ENCODE data around the gene LRRN4.
A peak's percentile ranks its signal among the peaks of the same experiment; 100 is the strongest.

The LRRN4 gene

DNA sequence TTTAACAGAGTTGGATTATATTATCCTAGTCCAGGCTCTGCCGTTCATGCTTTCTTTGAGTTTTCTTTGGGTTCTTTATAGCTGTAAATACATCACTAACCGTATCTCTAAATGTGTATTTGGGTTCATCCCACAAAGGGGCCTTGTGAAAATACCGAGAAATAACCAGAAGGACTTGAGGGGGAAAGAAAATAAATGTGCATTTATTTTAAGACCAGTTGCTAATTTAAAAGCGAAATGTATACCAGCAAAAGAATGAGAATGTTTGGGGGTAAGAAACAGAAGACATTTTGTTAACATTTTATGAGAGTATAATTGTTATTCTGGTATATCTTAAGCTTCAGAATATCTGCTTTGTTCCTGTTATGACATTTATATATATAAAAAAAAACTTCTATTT is 38.9 kb downstream of the LRRN4 start:
- peaks cover 33 to 42% (median 40%) of the 10 kb centered on the region in 5 donors for H3K36me3 ChIP-seq (ENCODE audit: control insufficient read depth in 5 of 5, insufficient read depth in 5 of 5, low read length in 5 of 5)
- peaks cover 0 to 22% (median 3%) of the 10 kb centered on the region in 5 donors for H3K4me1 ChIP-seq (ENCODE audit: control insufficient read depth in 5 of 5, insufficient read depth in 5 of 5, low read length in 5 of 5)
- H3K4me3 ChIP-seq (ENCODE audit: low read depth in 1 of 5, low read length in 5 of 5), result no peak overlapping the region
- H3K27me3 ChIP-seq (ENCODE audit: control insufficient read depth in 5 of 5, insufficient read depth in 4 of 5, low read length in 5 of 5), result no peaks in the 10 kb centered on the region
- no peaks in the 10 kb centered on the region for H3K9me3 ChIP-seq (ENCODE audit: control insufficient read depth in 5 of 5, low read length in 5 of 5)
- H3K27ac ChIP-seq (ENCODE audit: low read depth, low read length), result no peak overlapping the region
- no peak overlapping the region for H3K9ac ChIP-seq (ENCODE audit: low read length in 5 of 5)

GRCh38 chr20:6014017-6014416 is 39.8 kb downstream of the LRRN4 start:
- no peaks in the 10 kb centered on the region for H3K27me3 ChIP-seq (ENCODE audit: control insufficient read depth in 5 of 5, insufficient read depth in 4 of 5, low read length in 5 of 5)
- no peak overlapping the region for H3K4me3 ChIP-seq (ENCODE audit: low read depth in 1 of 5, low read length in 5 of 5)
- H3K9ac ChIP-seq (ENCODE audit: low read length in 5 of 5), result peak overlapping the region in 1 of 5 donors; percentile 13
- H3K36me3 ChIP-seq (ENCODE audit: control insufficient read depth in 5 of 5, insufficient read depth in 5 of 5, low read length in 5 of 5), result peaks cover 36 to 45% (median 43%) of the 10 kb centered on the region in 5 donors
- H3K27ac ChIP-seq (ENCODE audit: low read depth, low read length), result peak overlapping the region; percentile 18
- peaks cover 0 to 30% (median 4%) of the 10 kb centered on the region in 5 donors for H3K4me1 ChIP-seq (ENCODE audit: control insufficient read depth in 5 of 5, insufficient read depth in 5 of 5, low read length in 5 of 5)
- no peaks in the 10 kb centered on the region for H3K9me3 ChIP-seq (ENCODE audit: control insufficient read depth in 5 of 5, low read length in 5 of 5)

DNA sequence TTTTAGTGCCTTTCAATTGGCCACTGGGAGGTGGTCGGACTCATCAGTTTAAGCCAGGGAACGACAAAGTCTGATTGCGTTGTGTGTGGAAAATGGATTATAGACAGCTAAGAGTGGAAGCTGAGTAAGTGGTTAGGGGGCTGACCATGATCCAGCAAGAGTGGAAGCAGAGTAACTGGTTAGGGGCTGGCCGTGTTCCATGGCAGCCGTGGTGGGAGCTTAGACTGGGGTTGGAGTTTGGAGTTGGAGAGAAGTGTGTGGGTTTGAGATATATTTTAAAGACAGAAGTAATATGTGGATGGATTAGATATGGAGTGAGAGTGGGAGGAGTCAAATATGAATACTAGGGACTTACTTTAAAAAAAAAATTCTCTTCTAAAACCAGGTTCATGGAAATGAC is 41.7 kb downstream of the LRRN4 start:
- Histone ChIP-seq H3K9me3 (ENCODE audit: control insufficient read depth in 5 of 5, low read length in 5 of 5) (no peaks in the 10 kb centered on the region), H3K27ac (ENCODE audit: low read depth, low read length) (peak overlapping the region; percentile 27), H3K36me3 (ENCODE audit: control insufficient read depth in 5 of 5, insufficient read depth in 5 of 5, low read length in 5 of 5) (peaks cover 36 to 45% (median 41%) of the 10 kb centered on the region in 5 donors), H3K4me3 (ENCODE audit: low read depth in 1 of 5, low read length in 5 of 5) (no peak overlapping the region), H3K9ac (ENCODE audit: low read length in 5 of 5) (no peak overlapping the region), H3K4me1 (ENCODE audit: control insufficient read depth in 5 of 5, insufficient read depth in 5 of 5, low read length in 5 of 5) (peaks cover 0 to 47% (median 18%) of the 10 kb centered on the region in 5 donors), H3K27me3 (ENCODE audit: control insufficient read depth in 5 of 5, insufficient read depth in 4 of 5, low read length in 5 of 5) (no peaks in the 10 kb centered on the region)

GRCh38 chr20:6008254-6008653 is 45.6 kb downstream of the LRRN4 start:
- Histone ChIP-seq H3K27ac (ENCODE audit: low read depth, low read length) (peak overlapping the region; percentile 86), H3K27me3 (ENCODE audit: control insufficient read depth in 5 of 5, insufficient read depth in 4 of 5, low read length in 5 of 5) (no peaks in the 10 kb centered on the region), H3K36me3 (ENCODE audit: control insufficient read depth in 5 of 5, insufficient read depth in 5 of 5, low read length in 5 of 5) (peaks cover 19 to 31% (median 23%) of the 10 kb centered on the region in 5 donors), H3K9me3 (ENCODE audit: control insufficient read depth in 5 of 5, low read length in 5 of 5) (no peaks in the 10 kb centered on the region), H3K4me1 (ENCODE audit: control insufficient read depth in 5 of 5, insufficient read depth in 5 of 5, low read length in 5 of 5) (peaks cover 3 to 48% (median 32%) of the 10 kb centered on the region in 5 donors), H3K4me3 (ENCODE audit: low read depth in 1 of 5, low read length in 5 of 5) (peak overlapping the region in 3 of 5 donors; percentile 87 to 92 (median 91)), H3K9ac (ENCODE audit: low read length in 5 of 5) (peak overlapping the region in 1 of 5 donors; percentile 91)

- peak overlapping the region; percentile 84 to 92 (median 87) for H3K4me3 ChIP-seq (ENCODE audit: low read depth in 1 of 5, low read length in 5 of 5)
- H3K27me3 ChIP-seq (ENCODE audit: control insufficient read depth in 5 of 5, insufficient read depth in 4 of 5, low read length in 5 of 5), result no peaks in the 10 kb centered on the region
- peaks cover 19 to 27% (median 22%) of the 10 kb centered on the region in 5 donors for H3K36me3 ChIP-seq (ENCODE audit: control insufficient read depth in 5 of 5, insufficient read depth in 5 of 5, low read length in 5 of 5)
- H3K9me3 ChIP-seq (ENCODE audit: control insufficient read depth in 5 of 5, low read length in 5 of 5), result no peaks in the 10 kb centered on the region
- H3K9ac ChIP-seq (ENCODE audit: low read length in 5 of 5), result peak overlapping the region; percentile 77 to 97 (median 91)
- peaks cover 3 to 48% (median 32%) of the 10 kb centered on the region in 5 donors for H3K4me1 ChIP-seq (ENCODE audit: control insufficient read depth in 5 of 5, insufficient read depth in 5 of 5, low read length in 5 of 5)
- peak overlapping the region; percentile 86 for H3K27ac ChIP-seq (ENCODE audit: low read depth, low read length)
Observed at GRCh38 chr20:6007529-6008103, 46.2 kb downstream of the LRRN4 start.

GRCh38 chr20:6007094-6007528 is 46.7 kb downstream of the LRRN4 start:
- Histone ChIP-seq H3K4me3 (ENCODE audit: low read depth in 1 of 5, low read length in 5 of 5) (peak overlapping the region; percentile 84 to 92 (median 87)), H3K9ac (ENCODE audit: low read length in 5 of 5) (peak overlapping the region; percentile 77 to 97 (median 91)), H3K4me1 (ENCODE audit: control insufficient read depth in 5 of 5, insufficient read depth in 5 of 5, low read length in 5 of 5) (peaks cover 3 to 45% (median 31%) of the 10 kb centered on the region in 5 donors), H3K9me3 (ENCODE audit: control insufficient read depth in 5 of 5, low read length in 5 of 5) (no peaks in the 10 kb centered on the region), H3K27me3 (ENCODE audit: control insufficient read depth in 5 of 5, insufficient read depth in 4 of 5, low read length in 5 of 5) (no peaks in the 10 kb centered on the region), H3K27ac (ENCODE audit: low read depth, low read length) (peak overlapping the region; percentile 86), H3K36me3 (ENCODE audit: control insufficient read depth in 5 of 5, insufficient read depth in 5 of 5, low read length in 5 of 5) (peaks cover 17 to 24% (median 20%) of the 10 kb centered on the region in 5 donors)

DNA sequence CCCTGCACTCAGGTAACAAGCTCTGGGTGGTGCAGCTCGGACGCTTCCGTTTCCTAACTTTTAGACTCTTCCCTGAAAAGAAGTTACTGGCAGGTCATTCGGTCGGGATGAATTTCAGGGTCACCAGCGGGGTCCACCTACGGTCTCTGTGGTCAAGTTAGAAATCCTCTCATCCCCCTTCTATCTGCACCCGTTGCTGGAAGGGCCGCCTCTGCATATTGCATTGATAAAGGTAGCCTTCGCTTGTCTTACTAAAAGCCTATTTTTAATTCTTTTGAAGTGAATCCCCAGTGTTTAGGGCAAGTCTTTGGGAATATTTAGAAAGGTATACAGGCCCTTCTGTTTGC is 47.3 kb downstream of the LRRN4 start:
- peaks cover 3 to 44% (median 31%) of the 10 kb centered on the region in 5 donors for H3K4me1 ChIP-seq (ENCODE audit: control insufficient read depth in 5 of 5, insufficient read depth in 5 of 5, low read length in 5 of 5)
- peak overlapping the region; percentile 86 for H3K27ac ChIP-seq (ENCODE audit: low read depth, low read length)
- no peaks in the 10 kb centered on the region for H3K27me3 ChIP-seq (ENCODE audit: control insufficient read depth in 5 of 5, insufficient read depth in 4 of 5, low read length in 5 of 5)
- H3K9ac ChIP-seq (ENCODE audit: low read length in 5 of 5), result peak overlapping the region; percentile 77 to 97 (median 91)
- H3K4me3 ChIP-seq (ENCODE audit: low read depth in 1 of 5, low read length in 5 of 5), result peak overlapping the region; percentile 84 to 92 (median 87)
- no peaks in the 10 kb centered on the region for H3K9me3 ChIP-seq (ENCODE audit: control insufficient read depth in 5 of 5, low read length in 5 of 5)
- H3K36me3 ChIP-seq (ENCODE audit: control insufficient read depth in 5 of 5, insufficient read depth in 5 of 5, low read length in 5 of 5), result peaks cover 12 to 18% (median 16%) of the 10 kb centered on the region in 5 donors

- Histone ChIP-seq H3K4me3 (ENCODE audit: low read depth in 1 of 5, low read length in 5 of 5) (no peak overlapping the region), H3K27me3 (ENCODE audit: control insufficient read depth in 5 of 5, insufficient read depth in 4 of 5, low read length in 5 of 5) (no peaks in the 10 kb centered on the region), H3K9me3 (ENCODE audit: control insufficient read depth in 5 of 5, low read length in 5 of 5) (no peaks in the 10 kb centered on the region), H3K9ac (ENCODE audit: low read length in 5 of 5) (no peak overlapping the region), H3K4me1 (ENCODE audit: control insufficient read depth in 5 of 5, insufficient read depth in 5 of 5, low read length in 5 of 5) (peaks cover 0 to 8% (median 7%) of the 10 kb centered on the region in 5 donors), H3K36me3 (ENCODE audit: control insufficient read depth in 5 of 5, insufficient read depth in 5 of 5, low read length in 5 of 5) (peaks cover 0 to 1% (median 0%) of the 10 kb centered on the region in 5 donors), H3K27ac (ENCODE audit: low read depth, low read length) (no peak overlapping the region)
Observed at GRCh38 chr20:6000871-6001270, 53.0 kb downstream of the LRRN4 start.

- Histone ChIP-seq H3K9me3 (ENCODE audit: control insufficient read depth in 5 of 5, low read length in 5 of 5) (no peaks in the 10 kb centered on the region), H3K36me3 (ENCODE audit: control insufficient read depth in 5 of 5, insufficient read depth in 5 of 5, low read length in 5 of 5) (peaks cover 0 to 6% (median 2%) of the 10 kb centered on the region in 5 donors), H3K27me3 (ENCODE audit: control insufficient read depth in 5 of 5, insufficient read depth in 4 of 5, low read length in 5 of 5) (no peaks in the 10 kb centered on the region), H3K27ac (ENCODE audit: low read depth, low read length) (no peak overlapping the region), H3K4me3 (ENCODE audit: low read depth in 1 of 5, low read length in 5 of 5) (no peak overlapping the region), H3K4me1 (ENCODE audit: control insufficient read depth in 5 of 5, insufficient read depth in 5 of 5, low read length in 5 of 5) (peaks cover 0 to under 1% (median 0%) of the 10 kb centered on the region in 5 donors), H3K9ac (ENCODE audit: low read length in 5 of 5) (no peak overlapping the region)
Observed at GRCh38 chr20:5999783-6000182, 54.1 kb downstream of the LRRN4 start.

GRCh38 chr20:5996765-5997164 is 57.1 kb downstream of the LRRN4 start:
- Histone ChIP-seq H3K4me3 (ENCODE audit: low read depth in 1 of 5, low read length in 5 of 5) (no peak overlapping the region), H3K9me3 (ENCODE audit: control insufficient read depth in 5 of 5, low read length in 5 of 5) (no peaks in the 10 kb centered on the region), H3K27me3 (ENCODE audit: control insufficient read depth in 5 of 5, insufficient read depth in 4 of 5, low read length in 5 of 5) (no peaks in the 10 kb centered on the region), H3K4me1 (ENCODE audit: control insufficient read depth in 5 of 5, insufficient read depth in 5 of 5, low read length in 5 of 5) (no peaks in the 10 kb centered on the region), H3K9ac (ENCODE audit: low read length in 5 of 5) (no peak overlapping the region), H3K27ac (ENCODE audit: low read depth, low read length) (no peak overlapping the region), H3K36me3 (ENCODE audit: control insufficient read depth in 5 of 5, insufficient read depth in 5 of 5, low read length in 5 of 5) (peaks cover 0 to 6% (median 2%) of the 10 kb centered on the region in 5 donors)

Data from subcutaneous abdominal adipose tissue (tissue), 5 donors.